Fibroblast of the aortic adventitia (primary cell): ENCODE measurements around the gene DNAJA3. TPM values are rescaled to one million over a fixed set of nuclear protein-coding genes. Genes with fewer than 3 reads are reported as not detected.

Experiments used
- DNase-seq: peaks from one replicate; pipeline ENCODE4 v3.0.0-alpha.2; 2010; ENCODE audit warnings: low read depth
- H3K4me3 ChIP-seq: 2 replicates; pipeline ENCODE4 v1.5.1; 2011; ENCODE audit warnings: low read depth, mild to moderate bottlenecking, control low read depth, low read length, moderate library complexity
- CTCF ChIP-seq: IDR thresholded peaks from 2 replicates; pipeline ENCODE4 v1.5.1; 2011; ENCODE audit warnings: mild to moderate bottlenecking, low read length, control low read depth, inconsistent platforms; ENCODE audit not compliant: insufficient read depth
- total RNA-seq: library from RNA; depleted of rRNA; stranded (reverse); fragments of >200 nt; gene quantifications from 2 replicates; pipeline ENCODE4 v1.2.3, GENCODE V29; 2012; ENCODE audit warnings: low replicate concordance

DNAJA3 gene
- total RNA-seq, 1 donor, result 44.0 TPM

GRCh38 chr16:4410335-4411075, 15.2 kb upstream of the DNAJA3 start:
- H3K4me3 ChIP-seq, result no peak overlapping the region
- DNase-seq, result peak; percentile 80
- TF ChIP-seq CTCF, result no peak

DNA sequence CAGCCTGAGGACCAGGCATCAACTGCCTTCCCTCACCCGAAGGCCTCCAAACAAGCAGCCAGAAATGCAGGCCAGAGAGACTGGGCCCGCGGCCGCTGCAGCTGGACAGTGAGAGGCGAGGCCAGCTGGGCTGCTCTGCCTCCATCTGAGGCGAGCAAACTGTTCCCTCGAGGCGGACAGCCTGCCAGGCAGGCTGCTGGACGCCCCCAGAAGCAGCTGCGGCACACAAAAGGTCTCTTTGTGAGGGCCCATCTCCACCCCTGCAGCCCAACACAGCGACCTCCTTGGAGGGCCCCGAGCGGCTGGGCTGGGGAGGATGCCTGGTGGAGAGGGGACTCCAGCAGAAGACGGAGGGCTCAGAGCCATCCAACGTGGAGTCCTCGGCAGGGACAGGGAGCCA, 14.0 kb upstream of the DNAJA3 start:
- no peak for TF ChIP-seq CTCF
- no peak overlapping the region for H3K4me3 ChIP-seq
- no peak for DNase-seq

DNA sequence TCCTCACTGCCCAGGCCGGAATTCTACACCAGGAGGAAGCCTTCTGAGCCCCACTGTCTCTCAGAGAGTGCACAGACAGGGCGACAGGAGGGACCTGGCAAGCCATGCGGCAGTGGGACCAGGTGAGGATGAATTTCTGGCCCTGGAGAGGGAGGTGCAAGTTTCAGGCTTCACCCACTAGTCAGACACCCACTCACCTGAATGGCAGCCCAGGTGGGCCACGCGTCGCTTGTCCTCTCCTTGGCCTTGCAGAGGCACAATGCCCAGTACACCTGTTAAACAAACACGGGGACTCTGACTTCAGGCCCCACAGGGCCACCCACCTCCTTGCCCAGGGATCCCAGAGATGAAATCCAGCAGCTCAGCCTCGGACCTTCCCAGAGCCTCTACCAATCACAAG, 13.5 kb upstream of the DNAJA3 start:
- H3K4me3 ChIP-seq, result no peak overlapping the region
- DNase-seq, result no peak
- TF ChIP-seq CTCF, result no peak

DNA sequence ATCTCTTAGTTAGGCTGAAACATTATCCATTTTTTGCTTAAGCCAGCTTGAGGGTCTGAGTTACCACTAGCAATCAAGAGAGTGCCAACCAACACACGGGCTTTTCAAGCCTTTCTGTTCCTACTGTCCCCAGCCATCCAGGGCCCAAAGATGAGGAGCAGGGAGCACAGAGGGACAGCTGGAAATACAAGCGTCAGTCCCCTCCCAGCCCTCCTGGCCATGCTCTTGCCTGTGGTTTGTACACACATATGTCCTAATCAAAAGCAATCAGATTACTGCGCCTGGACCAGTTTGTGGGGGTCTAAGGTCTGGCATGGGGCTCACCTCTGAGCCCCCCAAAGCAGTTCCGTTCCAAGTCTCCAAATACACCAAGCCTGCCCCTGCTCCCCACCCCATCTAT, 12.8 kb upstream of the DNAJA3 start:
- no peak for TF ChIP-seq CTCF
- no peak overlapping the region for H3K4me3 ChIP-seq
- DNase-seq, result no peak

- TF ChIP-seq CTCF, result no peak
- DNase-seq, result no peak
- no peak overlapping the region for H3K4me3 ChIP-seq
Observed at GRCh38 chr16:4414187-4414917, 11.3 kb upstream of the DNAJA3 start.

GRCh38 chr16:4415538-4416199, 10.0 kb upstream of the DNAJA3 start:
- no peak for DNase-seq

More at GRCh38 chr16:4415538-4416199, 10.0 kb upstream of the DNAJA3 start:
- peak; percentile 19 for TF ChIP-seq CTCF
- H3K4me3 ChIP-seq, result peak overlapping the region; percentile 76
